ENCODE data around the gene COL6A1. TPM values are rescaled to one million over a fixed set of nuclear protein-coding genes. Genes with fewer than 3 reads are reported as not detected.

COL6A1 gene
- total RNA-seq, 1 experiment from 2014 or later: 19.7 TPM

DNA sequence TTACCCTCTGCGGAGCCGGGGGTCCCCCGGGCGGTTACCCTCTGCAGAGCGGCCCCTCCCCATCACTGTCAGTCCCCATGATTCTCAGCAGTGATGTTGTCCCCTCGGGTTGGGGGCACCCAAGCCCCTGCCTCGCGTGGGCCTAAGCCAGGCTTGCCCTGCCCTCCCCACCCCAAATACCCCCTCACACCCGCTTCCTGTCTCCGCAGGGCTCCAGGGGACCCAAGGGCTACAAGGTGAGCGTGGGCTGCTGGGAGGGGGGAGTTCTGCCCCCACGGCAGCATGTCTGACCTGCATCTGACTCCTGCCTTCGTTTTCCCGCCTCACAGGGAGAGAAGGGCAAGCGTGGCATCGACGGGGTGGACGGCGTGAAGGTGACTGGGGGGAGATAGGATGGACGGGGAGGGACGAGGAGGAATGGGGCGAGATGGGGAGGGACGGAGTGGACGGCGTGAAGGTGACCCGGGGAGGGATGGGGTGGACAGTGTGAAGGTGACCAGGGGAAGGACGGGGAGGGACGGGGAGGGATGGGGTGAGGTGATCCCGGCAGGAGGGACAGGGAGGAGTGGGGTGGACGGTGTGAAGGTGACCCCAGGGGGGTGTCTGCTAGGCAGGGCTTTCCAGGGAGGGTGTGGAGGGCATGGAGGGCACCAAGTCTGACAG is 8.6 kb downstream of the COL6A1 start:
- no peaks in the 10 kb centered on the region for H3K4me1 ChIP-seq (ENCODE audit: insufficient read depth, low read length, poor library complexity, severe bottlenecking)
- no peak overlapping the region for H3K4me3 ChIP-seq (ENCODE audit: low read depth, low read length, poor library complexity, severe bottlenecking)
- H3K27me3 ChIP-seq (replicated peaks; ENCODE audit: insufficient read depth, low read depth, low read length, poor library complexity): no peaks in the 10 kb centered on the region
- BruUV-seq (replicated peaks): no TSS peak
- no peak overlapping the region for H3K27ac ChIP-seq (ENCODE audit: low read depth, low read length, poor library complexity, severe bottlenecking)
- POLR2A ChIA-PET (ENCODE audit: low non-redundant PET): no interaction called here
- DNase-seq (ENCODE audit: low spot score): no peak
- TF ChIP-seq, protein P1, sequence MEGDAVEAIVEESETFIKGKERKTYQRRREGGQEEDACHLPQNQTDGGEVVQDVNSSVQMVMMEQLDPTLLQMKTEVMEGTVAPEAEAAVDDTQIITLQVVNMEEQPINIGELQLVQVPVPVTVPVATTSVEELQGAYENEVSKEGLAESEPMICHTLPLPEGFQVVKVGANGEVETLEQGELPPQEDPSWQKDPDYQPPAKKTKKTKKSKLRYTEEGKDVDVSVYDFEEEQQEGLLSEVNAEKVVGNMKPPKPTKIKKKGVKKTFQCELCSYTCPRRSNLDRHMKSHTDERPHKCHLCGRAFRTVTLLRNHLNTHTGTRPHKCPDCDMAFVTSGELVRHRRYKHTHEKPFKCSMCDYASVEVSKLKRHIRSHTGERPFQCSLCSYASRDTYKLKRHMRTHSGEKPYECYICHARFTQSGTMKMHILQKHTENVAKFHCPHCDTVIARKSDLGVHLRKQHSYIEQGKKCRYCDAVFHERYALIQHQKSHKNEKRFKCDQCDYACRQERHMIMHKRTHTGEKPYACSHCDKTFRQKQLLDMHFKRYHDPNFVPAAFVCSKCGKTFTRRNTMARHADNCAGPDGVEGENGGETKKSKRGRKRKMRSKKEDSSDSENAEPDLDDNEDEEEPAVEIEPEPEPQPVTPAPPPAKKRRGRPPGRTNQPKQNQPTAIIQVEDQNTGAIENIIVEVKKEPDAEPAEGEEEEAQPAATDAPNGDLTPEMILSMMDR (conservative IDR thresholded peaks at IDR 0.05; ENCODE audit: low read depth, low read length): no peak
- TF ChIP-seq EZH2 (IDR thresholded peaks at IDR 0.05; ENCODE audit: borderline replicate concordance, low read depth, low read length, poor library complexity, severe bottlenecking): no peak
- intact Hi-C loops (cut with micrococcal nuclease; ENCODE audit: unreplicated experiment): no loop called here
- CTCF ChIA-PET: no interaction called here
- no peaks in the 10 kb centered on the region for H3K36me3 ChIP-seq (ENCODE audit: insufficient read depth, low read length, poor library complexity, severe bottlenecking)
- no peaks in the 10 kb centered on the region for H3K9me3 ChIP-seq (ENCODE audit: low read depth, low read length, poor library complexity, severe bottlenecking)

DNA sequence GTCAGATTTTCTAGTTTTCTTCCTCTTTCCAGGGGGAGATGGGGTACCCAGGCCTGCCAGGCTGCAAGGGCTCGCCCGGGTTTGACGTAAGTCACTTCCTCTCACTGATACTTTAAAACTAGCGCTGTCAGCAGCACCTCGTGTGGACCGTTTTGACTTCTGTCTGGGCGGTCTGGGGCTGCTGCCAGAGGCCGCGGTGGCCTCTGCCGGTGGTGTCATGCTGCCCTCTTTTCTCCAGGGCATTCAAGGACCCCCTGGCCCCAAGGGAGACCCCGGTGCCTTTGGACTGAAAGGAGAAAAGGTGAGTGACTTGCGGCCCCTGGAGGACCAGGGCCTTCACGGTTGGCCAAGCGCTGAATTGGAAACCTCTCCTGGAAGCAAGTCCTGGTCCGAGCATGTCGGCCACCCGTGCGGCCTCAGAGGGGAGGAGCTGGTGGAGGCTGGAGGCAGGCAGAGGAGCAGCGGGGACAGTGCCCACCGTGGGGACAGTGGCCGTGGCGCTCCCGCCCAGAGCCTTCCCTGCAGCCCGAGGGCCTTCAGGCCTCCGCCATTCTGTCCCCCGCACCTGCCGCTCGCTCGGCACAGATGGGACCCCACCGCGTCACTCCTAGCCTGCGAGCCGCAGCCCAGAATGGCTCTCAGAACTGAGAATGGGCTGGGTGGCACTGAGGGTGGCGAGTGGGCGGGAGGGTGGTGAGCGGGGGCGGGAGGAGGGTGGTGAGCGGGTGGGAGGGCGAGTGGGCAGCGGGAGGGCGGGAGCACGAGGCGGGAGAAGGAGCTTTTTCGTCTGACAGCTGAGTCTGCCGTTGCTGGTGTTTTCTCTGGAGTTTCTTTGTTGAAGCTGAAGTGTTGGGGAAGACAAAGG is 9.4 kb downstream of the COL6A1 start:
- BruUV-seq (replicated peaks): no TSS peak
- no peak for TF ChIP-seq EZH2 (IDR thresholded peaks at IDR 0.05; ENCODE audit: borderline replicate concordance, low read depth, low read length, poor library complexity, severe bottlenecking)
- TF ChIP-seq, protein P1 (conservative IDR thresholded peaks at IDR 0.05; ENCODE audit: low read depth, low read length): no peak
- intact Hi-C loops (cut with micrococcal nuclease; ENCODE audit: unreplicated experiment): no loop called here
- DNase-seq (ENCODE audit: low spot score): no peak
- H3K27me3 ChIP-seq (replicated peaks; ENCODE audit: insufficient read depth, low read depth, low read length, poor library complexity): no peaks in the 10 kb centered on the region
- no peaks in the 10 kb centered on the region for H3K36me3 ChIP-seq (ENCODE audit: insufficient read depth, low read length, poor library complexity, severe bottlenecking)
- H3K4me3 ChIP-seq (ENCODE audit: low read depth, low read length, poor library complexity, severe bottlenecking): no peak overlapping the region
- ChIA-PET POLR2A (ENCODE audit: low non-redundant PET) (no interaction called here), CTCF (no interaction called here)
- no peaks in the 10 kb centered on the region for H3K9me3 ChIP-seq (ENCODE audit: low read depth, low read length, poor library complexity, severe bottlenecking)
- H3K4me1 ChIP-seq (ENCODE audit: insufficient read depth, low read length, poor library complexity, severe bottlenecking): no peaks in the 10 kb centered on the region
- H3K27ac ChIP-seq (ENCODE audit: low read depth, low read length, poor library complexity, severe bottlenecking): no peak overlapping the region

DNA sequence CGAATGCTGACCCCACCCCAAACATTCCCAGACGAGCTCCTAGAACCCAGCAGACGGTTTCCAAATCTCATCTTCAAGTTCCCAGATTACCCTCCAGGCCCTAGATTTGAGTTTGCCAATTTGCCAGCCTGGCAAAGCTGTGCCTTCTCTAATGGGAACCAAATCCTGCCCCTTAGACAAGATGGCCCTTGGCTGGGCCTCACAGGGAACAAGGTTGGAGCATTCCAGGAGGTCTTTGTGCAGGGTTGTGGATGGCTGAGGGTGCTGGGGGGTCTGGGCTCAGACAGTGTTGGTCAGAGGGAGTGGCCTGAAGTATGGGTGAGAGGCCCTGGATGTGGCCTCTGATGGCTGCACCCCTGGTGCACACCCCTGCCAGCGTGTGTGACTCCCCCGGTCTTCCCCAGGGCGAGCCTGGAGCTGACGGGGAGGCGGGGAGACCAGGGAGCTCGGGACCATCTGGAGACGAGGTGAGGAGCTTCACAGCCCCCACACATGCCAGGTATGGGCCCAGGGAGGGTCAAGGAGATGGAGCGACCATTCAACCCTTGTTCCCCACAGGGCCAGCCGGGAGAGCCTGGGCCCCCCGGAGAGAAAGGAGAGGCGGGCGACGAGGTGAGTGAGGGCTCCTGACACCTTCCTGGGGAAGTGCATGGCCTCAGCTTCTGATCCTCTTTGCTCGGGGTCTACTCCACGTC is 10.2 kb downstream of the COL6A1 start:
- DNase-seq (ENCODE audit: low spot score): no peak
- Histone ChIP-seq H3K9me3 (ENCODE audit: low read depth, low read length, poor library complexity, severe bottlenecking) (no peaks in the 10 kb centered on the region), H3K4me3 (ENCODE audit: low read depth, low read length, poor library complexity, severe bottlenecking) (no peak overlapping the region), H3K27me3 (replicated peaks; ENCODE audit: insufficient read depth, low read depth, low read length, poor library complexity) (no peaks in the 10 kb centered on the region), H3K27ac (ENCODE audit: low read depth, low read length, poor library complexity, severe bottlenecking) (no peak overlapping the region), H3K36me3 (ENCODE audit: insufficient read depth, low read length, poor library complexity, severe bottlenecking) (no peaks in the 10 kb centered on the region), H3K4me1 (ENCODE audit: insufficient read depth, low read length, poor library complexity, severe bottlenecking) (no peaks in the 10 kb centered on the region)
- intact Hi-C loops (cut with micrococcal nuclease; ENCODE audit: unreplicated experiment): no loop called here
- ChIA-PET POLR2A (ENCODE audit: low non-redundant PET) (no interaction called here), CTCF (no interaction called here)
- TF ChIP-seq, protein P1 (conservative IDR thresholded peaks at IDR 0.05; ENCODE audit: low read depth, low read length): no peak
- TF ChIP-seq EZH2 (IDR thresholded peaks at IDR 0.05; ENCODE audit: borderline replicate concordance, low read depth, low read length, poor library complexity, severe bottlenecking): no peak
- BruUV-seq (replicated peaks): no TSS peak
